GM19452 (cell line): ENCODE results near the gene ENG.
"Not testable (repeated sequence)": the region's sequence is repeated elsewhere in the genome, so short reads cannot be mapped to it uniquely, and the experiment has no call there.

Experiments used
- ATAC-seq: cut with Tn5 transposase; IDR thresholded peaks from one replicate; pipeline ENCODE4 v1.9.1; 2021; ENCODE audit not compliant: unreplicated experiment

ENG gene

GRCh38 chr9:127794001-127794791, 60.3 kb downstream of the ENG start:
- no peak for ATAC-seq

GRCh38 chr9:127793093-127793708, 61.3 kb downstream of the ENG start:
- ATAC-seq = no peak

GRCh38 chr9:127792417-127793031, 61.9 kb downstream of the ENG start:
- no peak for ATAC-seq

- no peak for ATAC-seq
Measured at GRCh38 chr9:127791085-127791484, 63.4 kb downstream of the ENG start.

GRCh38 chr9:127790094-127790855, 64.2 kb downstream of the ENG start:
- no peak for ATAC-seq

GRCh38 chr9:127789179-127789578, 65.3 kb downstream of the ENG start:
- no peak for ATAC-seq

- ATAC-seq = no peak
Measured at GRCh38 chr9:127788337-127789011, 66.0 kb downstream of the ENG start.

- ATAC-seq = no peak
Measured at GRCh38 chr9:127786773-127787104, 67.7 kb downstream of the ENG start.

GRCh38 chr9:127785933-127786772, 68.3 kb downstream of the ENG start, which contains the start of gene CDK9:
Gene CDK9 (plus strand): TSS chr9:127786034. CDS start chr9:127786149, 115 bp downstream.
- peak; percentile 61 for ATAC-seq

GRCh38 chr9:127785023-127785932, 69.2 kb downstream of the ENG start:
- ATAC-seq = peak; percentile 42

- ATAC-seq = no peak
Measured at GRCh38 chr9:127783111-127784008, 71.1 kb downstream of the ENG start.

GRCh38 chr9:127781806-127782205, 72.7 kb downstream of the ENG start:
- no peak for ATAC-seq

- not testable (repeated sequence) for ATAC-seq
Measured at GRCh38 chr9:127780909-127781308, 73.5 kb downstream of the ENG start.

GRCh38 chr9:127780126-127780885, 74.2 kb downstream of the ENG start:
- ATAC-seq = no peak

GRCh38 chr9:127779136-127779981, 75.1 kb downstream of the ENG start:
- peak; percentile 43 for ATAC-seq
